IPS-15b (cell line): ENCODE data around the gene MLIP.

Source experiments
- H3K27me3 ChIP-seq: one replicate; pipeline ENCODE4 v1.6.1; 2013; ENCODE audit warnings: low read length; ENCODE audit not compliant: control insufficient read depth, insufficient read depth
- H3K36me3 ChIP-seq: one replicate; pipeline ENCODE4 v1.6.1; 2013; ENCODE audit warnings: low read length; ENCODE audit not compliant: control insufficient read depth, insufficient read depth
- H3K4me1 ChIP-seq: one replicate; pipeline ENCODE4 v1.6.1; 2013; ENCODE audit warnings: mild to moderate bottlenecking, low read length; ENCODE audit not compliant: control insufficient read depth, insufficient read depth
- H3K4me3 ChIP-seq: one replicate; pipeline ENCODE4 v1.5.1; 2013; ENCODE audit warnings: low read depth, low read length
- H3K9ac ChIP-seq: one replicate; pipeline ENCODE4 v1.6.1; 2013; ENCODE audit warnings: low read depth, mild to moderate bottlenecking, low read length
- H3K9me3 ChIP-seq: one replicate; pipeline ENCODE4 v1.6.1; 2013; ENCODE audit warnings: mild to moderate bottlenecking, low read length; ENCODE audit not compliant: control insufficient read depth, insufficient read depth

The MLIP gene

DNA sequence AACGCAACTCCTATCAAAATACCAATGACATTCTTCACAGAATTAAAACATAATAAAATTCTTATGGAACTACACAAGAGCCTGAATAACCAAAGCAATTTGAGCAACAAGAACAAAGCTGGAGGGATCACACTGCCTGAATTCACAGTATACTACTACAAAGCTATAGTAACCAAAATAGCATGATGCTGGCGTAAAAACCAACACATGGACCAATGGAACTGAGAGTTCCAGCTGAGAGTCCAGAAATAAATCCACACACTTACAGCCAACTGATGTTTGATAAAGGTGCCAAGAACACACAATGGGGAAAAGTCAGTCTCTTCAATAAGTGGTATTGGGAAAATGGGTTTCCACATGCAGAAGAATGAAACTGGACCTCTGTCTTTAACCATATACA is 6.9 kb downstream of the MLIP start:
- Histone ChIP-seq H3K9ac (no peak overlapping the region), H3K36me3 (no peaks in the 10 kb centered on the region), H3K27me3 (no peaks in the 10 kb centered on the region), H3K4me3 (no peak overlapping the region), H3K9me3 (no peaks in the 10 kb centered on the region), H3K4me1 (no peaks in the 10 kb centered on the region)

DNA sequence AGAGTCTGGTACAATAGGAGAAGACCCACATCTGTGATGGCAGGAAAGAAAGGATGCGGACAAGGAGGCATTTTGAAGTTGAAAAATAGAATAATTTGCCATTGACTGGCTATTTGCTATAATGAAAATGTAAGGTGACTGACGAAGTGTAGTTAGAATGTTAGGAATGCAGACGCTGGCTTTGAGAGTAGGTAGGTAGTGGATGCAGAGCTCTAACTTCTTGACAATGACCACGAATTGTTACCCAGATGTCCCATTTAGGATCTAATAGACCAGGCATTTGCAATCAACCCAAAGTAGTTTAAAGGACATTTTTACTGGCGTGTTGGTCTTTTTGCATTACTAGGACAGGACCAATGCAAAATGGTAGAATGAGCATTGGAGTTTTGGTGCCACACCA is 14.2 kb downstream of the MLIP start:
- H3K9ac ChIP-seq = no peak overlapping the region
- no peaks in the 10 kb centered on the region for H3K36me3 ChIP-seq
- H3K9me3 ChIP-seq = no peaks in the 10 kb centered on the region
- peaks cover 2% of the 10 kb centered on the region for H3K4me1 ChIP-seq
- H3K4me3 ChIP-seq = no peak overlapping the region
- no peaks in the 10 kb centered on the region for H3K27me3 ChIP-seq

DNA sequence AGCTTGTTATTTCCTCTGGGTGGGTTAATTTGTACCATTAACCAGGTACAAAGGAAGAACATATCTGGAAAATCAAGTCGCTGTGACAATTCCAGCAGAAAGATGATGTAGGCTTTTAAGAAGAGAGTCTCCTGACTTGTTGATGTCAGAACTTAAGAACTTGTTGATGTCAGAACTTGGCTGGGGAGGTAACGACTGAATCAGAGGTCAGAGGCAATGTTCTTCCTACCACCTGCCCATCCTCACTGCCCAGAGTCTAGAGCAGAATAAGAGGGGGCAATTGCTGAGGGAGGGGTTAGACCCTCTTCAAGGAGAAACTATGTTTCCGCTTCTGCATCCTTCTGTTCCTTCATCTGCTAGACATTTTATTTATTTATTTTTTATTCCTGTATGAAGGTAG is 18.9 kb downstream of the MLIP start:
- Histone ChIP-seq H3K36me3 (no peaks in the 10 kb centered on the region), H3K27me3 (no peaks in the 10 kb centered on the region), H3K9me3 (no peaks in the 10 kb centered on the region), H3K4me3 (no peak overlapping the region), H3K4me1 (peaks cover 2% of the 10 kb centered on the region), H3K9ac (no peak overlapping the region)

DNA sequence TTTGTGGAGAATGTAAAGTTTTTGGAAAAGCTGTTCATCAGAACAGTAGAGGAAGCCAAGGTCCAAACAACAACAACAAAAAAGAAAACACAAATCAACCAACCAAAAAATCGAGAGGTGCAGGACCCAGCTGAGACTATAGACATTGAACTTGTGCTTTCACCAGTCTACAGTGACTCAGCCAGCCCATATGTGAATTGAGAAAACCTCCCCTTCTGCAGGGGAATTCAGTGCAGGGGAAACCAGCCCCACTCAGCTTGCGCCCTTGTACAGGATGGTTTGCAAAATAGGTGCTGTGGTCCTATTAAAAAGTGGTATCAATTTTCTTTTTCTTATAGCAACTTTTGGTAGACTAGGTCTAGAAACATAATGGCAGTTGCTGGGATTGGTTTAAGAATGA is 21.3 kb downstream of the MLIP start:
- no peak overlapping the region for H3K9ac ChIP-seq
- H3K9me3 ChIP-seq = no peaks in the 10 kb centered on the region
- no peaks in the 10 kb centered on the region for H3K27me3 ChIP-seq
- H3K4me3 ChIP-seq = no peak overlapping the region
- H3K4me1 ChIP-seq = no peaks in the 10 kb centered on the region
- H3K36me3 ChIP-seq = no peaks in the 10 kb centered on the region

DNA sequence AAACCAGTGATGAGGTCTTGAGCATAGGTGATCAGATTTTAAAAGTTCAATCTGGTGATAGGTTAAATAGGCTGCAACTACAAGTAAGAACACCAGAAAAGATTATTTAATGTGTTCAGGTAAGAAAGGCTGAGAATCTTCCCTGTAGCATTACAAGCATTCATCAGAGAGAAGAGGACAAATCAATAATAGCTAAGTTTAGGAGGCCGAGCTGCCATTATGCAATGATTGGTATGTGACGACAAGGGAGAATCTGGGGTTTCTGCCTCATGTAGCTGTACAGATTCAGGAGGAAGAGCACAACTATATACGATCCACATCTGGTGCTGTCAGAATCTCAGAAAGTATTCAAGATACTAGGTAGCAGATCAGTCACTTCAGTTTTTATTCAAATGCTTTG is 21.9 kb downstream of the MLIP start:
- Histone ChIP-seq H3K4me1 (no peaks in the 10 kb centered on the region), H3K4me3 (no peak overlapping the region), H3K36me3 (no peaks in the 10 kb centered on the region), H3K9me3 (no peaks in the 10 kb centered on the region), H3K27me3 (no peaks in the 10 kb centered on the region), H3K9ac (no peak overlapping the region)

DNA sequence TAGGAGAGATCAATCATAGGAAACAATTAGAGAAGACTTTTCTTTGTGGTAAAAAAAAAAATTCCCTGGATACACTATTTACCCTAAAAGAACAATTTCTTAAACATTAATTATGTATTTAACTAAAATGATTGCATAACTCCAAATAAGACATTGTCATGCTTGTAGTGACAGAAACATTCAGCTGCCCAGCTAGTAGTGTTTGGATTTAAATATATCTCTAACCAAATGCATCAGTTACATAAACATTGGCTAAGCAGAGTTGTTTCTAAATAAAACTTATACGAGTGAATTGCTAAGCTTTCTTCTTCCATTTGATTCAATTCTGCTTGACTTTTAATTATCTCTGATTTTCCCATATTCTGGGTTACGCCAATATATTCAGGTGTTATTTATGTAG is 23.7 kb downstream of the MLIP start:
- Histone ChIP-seq H3K36me3 (no peaks in the 10 kb centered on the region), H3K4me1 (no peaks in the 10 kb centered on the region), H3K9me3 (no peaks in the 10 kb centered on the region), H3K27me3 (no peaks in the 10 kb centered on the region), H3K9ac (no peak overlapping the region), H3K4me3 (no peak overlapping the region)

DNA sequence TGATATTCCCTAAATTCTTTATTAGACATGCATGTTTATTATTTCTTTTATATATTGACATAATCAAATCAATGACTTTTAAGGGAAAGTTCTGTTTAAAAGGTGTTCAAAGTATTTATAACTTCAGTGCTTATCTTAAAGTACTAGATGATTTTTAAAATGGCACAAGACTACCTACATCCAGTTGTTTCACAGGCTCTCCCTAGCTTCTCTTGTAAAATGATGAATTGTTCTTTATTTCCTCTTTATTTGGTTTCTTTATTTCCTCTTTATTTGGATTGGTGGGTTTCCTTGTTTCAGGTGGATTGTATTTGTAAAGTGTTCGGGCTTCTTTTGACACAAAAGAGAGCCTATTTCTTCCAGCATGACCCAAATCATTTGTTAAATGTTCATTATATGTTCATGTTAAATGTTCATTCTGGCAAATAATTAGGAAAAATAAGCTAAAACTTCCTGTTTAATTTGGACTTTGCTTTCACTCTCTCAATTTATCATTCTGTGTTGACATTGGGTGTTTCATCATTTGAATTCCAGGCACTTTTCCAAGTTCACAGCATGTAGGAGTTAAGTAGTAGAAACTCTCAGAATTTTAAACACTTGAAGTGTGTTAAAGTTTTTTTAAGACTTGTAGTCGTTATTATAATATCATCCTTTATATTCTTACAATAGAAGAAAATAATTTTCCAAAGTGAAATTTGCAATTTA is 24.6 kb downstream of the MLIP start:
- Histone ChIP-seq H3K36me3 (no peaks in the 10 kb centered on the region), H3K4me3 (no peak overlapping the region), H3K9ac (no peak overlapping the region), H3K9me3 (no peaks in the 10 kb centered on the region), H3K27me3 (no peaks in the 10 kb centered on the region), H3K4me1 (no peaks in the 10 kb centered on the region)

DNA sequence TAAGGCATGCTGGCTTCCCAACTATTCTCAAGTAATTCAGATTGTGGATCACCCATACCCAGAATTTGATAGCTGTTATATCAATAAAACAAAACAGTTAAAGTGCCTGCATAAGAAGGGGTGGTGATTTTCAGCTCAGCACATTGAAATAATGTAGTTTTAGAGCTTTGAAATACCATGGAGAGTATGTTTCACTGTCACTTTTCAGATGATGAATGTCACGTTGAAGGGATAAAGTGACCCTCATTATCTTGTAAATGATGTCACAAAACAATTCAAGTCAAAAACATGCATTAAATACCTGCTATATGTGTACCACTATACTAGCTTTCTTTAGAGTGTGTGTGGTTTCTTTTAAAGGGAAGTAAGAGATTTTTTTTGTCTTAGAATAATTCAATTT is 27.6 kb downstream of the MLIP start:
- no peak overlapping the region for H3K9ac ChIP-seq
- no peaks in the 10 kb centered on the region for H3K27me3 ChIP-seq
- H3K4me3 ChIP-seq = no peak overlapping the region
- no peaks in the 10 kb centered on the region for H3K4me1 ChIP-seq
- H3K36me3 ChIP-seq = no peaks in the 10 kb centered on the region
- H3K9me3 ChIP-seq = no peaks in the 10 kb centered on the region

DNA sequence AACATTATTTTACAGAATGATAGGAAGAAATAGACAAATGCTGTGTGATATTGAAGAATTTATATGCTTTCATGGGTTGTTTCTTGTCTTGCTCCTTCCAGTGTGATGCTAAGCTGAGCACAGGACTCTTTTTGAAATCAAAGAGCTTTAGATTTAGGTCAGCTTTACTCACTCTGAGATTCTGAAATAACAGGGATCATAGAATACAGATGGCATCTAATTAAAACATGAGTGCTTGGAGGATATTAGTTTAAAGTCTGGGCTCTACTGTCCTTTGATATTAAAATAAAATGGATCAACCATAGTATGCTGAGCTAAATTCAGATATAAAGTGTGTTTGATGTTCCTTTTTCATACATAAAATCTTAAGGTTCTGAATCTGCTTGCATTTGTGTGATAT is 29.6 kb downstream of the MLIP start:
- Histone ChIP-seq H3K36me3 (no peaks in the 10 kb centered on the region), H3K4me3 (no peak overlapping the region), H3K27me3 (no peaks in the 10 kb centered on the region), H3K9me3 (no peaks in the 10 kb centered on the region), H3K9ac (no peak overlapping the region), H3K4me1 (no peaks in the 10 kb centered on the region)

DNA sequence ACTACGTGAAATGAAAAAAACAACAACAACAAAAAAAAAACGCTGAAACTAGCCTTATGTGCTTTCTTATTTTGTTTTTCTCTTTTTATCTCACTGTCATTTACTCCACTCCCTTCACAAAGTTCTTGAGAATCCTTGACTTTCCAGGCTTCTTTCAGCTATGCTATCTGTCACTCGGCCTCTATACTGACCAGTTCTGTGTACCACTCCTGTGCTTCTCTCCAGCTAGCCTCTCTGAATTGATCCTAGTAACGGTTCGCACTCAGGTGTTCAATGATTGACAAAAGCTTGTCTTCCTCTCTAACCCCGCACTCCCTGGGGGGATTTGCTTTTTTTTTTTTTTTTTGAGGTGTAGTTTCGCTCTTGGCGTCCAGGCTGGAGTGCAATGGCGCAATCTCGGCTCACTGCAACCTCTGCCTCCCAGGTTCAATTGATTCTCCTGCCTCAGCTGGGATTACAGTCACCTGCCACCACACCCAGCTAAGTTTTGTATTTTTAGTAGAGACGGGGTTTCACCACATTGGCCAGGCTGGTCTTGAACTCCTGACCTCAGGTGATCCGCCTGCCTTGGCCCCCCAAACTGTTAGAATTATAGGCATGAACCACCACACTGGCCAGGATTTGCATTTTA is 31.8 kb downstream of the MLIP start:
- Histone ChIP-seq H3K27me3 (no peaks in the 10 kb centered on the region), H3K4me1 (no peaks in the 10 kb centered on the region), H3K9me3 (no peaks in the 10 kb centered on the region), H3K9ac (no peak overlapping the region), H3K36me3 (no peaks in the 10 kb centered on the region), H3K4me3 (no peak overlapping the region)

DNA sequence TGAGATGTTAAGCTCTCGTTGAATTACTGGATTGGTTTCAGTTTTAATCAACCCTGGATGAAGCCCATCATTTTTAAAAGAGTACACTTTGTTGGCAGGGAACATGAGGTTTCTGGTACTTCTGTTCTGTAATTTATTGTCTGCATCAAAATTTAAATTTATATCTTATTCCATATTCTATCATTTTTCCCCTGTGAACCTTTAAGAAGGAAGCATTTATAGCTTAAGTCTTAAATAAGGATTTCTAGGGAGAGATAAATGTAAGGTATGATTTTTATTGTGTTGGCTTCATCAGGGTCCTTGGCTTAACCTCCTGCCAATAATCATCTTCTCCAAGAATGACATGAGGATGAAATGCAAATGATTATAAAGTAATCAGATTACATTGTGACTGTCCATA is 40.6 kb downstream of the MLIP start:
- no peaks in the 10 kb centered on the region for H3K9me3 ChIP-seq
- H3K4me1 ChIP-seq = no peaks in the 10 kb centered on the region

DNA sequence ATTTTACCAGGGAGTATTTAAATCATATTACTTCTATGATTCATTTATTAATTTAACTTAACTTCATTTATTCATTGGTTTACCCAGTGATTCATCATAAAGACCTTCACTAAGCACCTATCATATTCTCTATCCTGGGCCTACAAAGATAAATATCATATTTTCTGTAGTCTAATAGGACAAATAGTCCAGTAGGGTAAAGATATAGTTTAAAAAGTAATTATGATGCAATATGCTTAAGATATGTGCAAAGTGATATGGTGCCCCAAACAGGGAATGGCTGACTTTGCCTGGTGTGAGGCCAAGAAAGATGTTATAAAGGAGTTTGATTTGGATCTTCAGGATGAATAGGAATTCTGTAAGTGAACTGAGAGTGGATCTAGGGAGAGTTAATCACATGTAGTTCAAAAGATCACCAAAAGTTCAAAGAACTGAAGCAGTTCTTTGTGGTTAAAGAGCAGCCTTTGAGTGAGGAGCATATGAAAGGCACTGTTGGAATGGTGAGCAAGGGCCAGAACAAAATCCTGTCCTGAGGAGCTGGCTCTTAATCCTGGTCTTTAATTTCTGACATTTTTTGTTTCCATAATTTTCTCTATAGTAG is 45.5 kb downstream of the MLIP start:
- no peaks in the 10 kb centered on the region for H3K4me1 ChIP-seq
- H3K9me3 ChIP-seq = no peaks in the 10 kb centered on the region
- H3K9ac ChIP-seq = no peak overlapping the region
- no peaks in the 10 kb centered on the region for H3K27me3 ChIP-seq
- no peak overlapping the region for H3K4me3 ChIP-seq
- H3K36me3 ChIP-seq = no peaks in the 10 kb centered on the region

More for the DNA sequence above, 40.6 kb downstream of the MLIP start:
- Histone ChIP-seq H3K27me3 (no peaks in the 10 kb centered on the region), H3K36me3 (no peaks in the 10 kb centered on the region), H3K4me3 (no peak overlapping the region), H3K9ac (no peak overlapping the region)
